Coronary artery (tissue), 2 donors: ENCODE results near the gene OR10A6.

Experiments
- DNase-seq: peaks from one replicate; pipeline ENCODE4 v3.0.0-alpha.2; 2017; ENCODE audit warnings: low spot score
- H3K27ac ChIP-seq, 2 donors: fragments of 200-600 bp; sonication (generic); one replicate each; pipeline ENCODE4 v1.5.1; 2016 to 2019
- H3K4me3 ChIP-seq: fragments of 200-600 bp; sonication (generic); 2 replicates; pipeline ENCODE4 v1.5.1; 2016; ENCODE audit warnings: mild to moderate bottlenecking, moderate library complexity
- CTCF ChIP-seq: fragments of 200-600 bp; sonication (generic); IDR thresholded peaks from one replicate; pipeline ENCODE4 v1.5.1; 2019; ENCODE audit warnings: antibody characterized with exemption

The OR10A6 gene

GRCh38 chr11:7968686-7969085 lies 37.6 kb upstream of the OR10A6 start:
- Histone ChIP-seq H3K27ac (no peak overlapping the region), H3K4me3 (no peak overlapping the region)
- no peak for TF ChIP-seq CTCF
- no peak for DNase-seq

DNA sequence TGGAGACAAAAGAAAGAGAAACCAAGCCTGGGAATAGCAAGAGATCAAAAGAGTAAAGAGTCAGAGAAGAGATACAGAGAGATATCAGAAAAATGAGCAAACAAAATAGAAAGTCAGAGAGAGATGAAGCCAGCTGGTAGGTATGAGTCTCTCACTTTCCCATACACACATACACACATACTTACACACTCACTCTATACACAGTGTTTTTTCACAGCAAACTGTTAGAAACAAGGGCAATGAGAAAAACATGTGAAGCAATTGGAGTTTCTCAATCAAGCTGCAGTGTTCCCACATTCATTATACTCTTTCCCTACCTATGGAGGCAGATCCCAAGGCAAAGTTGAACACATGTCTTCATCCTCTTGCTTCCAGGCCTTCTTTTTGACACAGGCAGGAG lies 36.8 kb upstream of the OR10A6 start:
- no peak for TF ChIP-seq CTCF
- Histone ChIP-seq H3K27ac (no peak overlapping the region), H3K4me3 (no peak overlapping the region)
- no peak for DNase-seq

GRCh38 chr11:7967097-7967496 lies 36.0 kb upstream of the OR10A6 start:
- no peak for TF ChIP-seq CTCF
- Histone ChIP-seq H3K4me3 (no peak overlapping the region), H3K27ac (no peak overlapping the region)
- DNase-seq = no peak

DNA sequence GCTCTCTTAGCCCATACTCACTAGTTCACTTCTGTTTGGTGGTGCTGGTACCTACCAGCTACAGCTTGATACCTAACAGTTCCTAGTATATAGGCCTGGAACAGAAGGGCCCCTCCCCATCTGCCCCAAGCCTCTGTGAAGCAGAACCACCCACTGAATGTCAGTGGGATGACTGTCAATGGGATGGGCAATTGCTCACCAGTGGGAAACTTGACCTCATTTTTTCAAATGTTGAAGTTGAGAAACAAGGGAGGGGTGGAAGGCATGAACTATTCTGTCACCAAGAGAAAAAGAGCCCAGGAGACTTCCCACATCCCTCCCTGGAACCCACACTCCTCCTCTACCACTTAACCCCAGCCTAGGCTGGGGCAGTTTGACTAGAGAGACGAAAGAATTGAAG lies 34.3 kb upstream of the OR10A6 start, which contains the start of gene NLRP10:
TSS of gene NLRP10 (minus strand) at position 62 of the 400 bp plus-strand sequence. CDS start 1,952 bp downstream, outside the sequence.
- TF ChIP-seq CTCF = no peak
- DNase-seq = no peak
- Histone ChIP-seq H3K27ac (no peak within 1 kb of the TSS), H3K4me3 (no peak within 1 kb of the TSS)

- Histone ChIP-seq H3K4me3 (no peak overlapping the region), H3K27ac (no peak overlapping the region)
- no peak for DNase-seq
- no peak for TF ChIP-seq CTCF
These were observed 33.8 kb upstream of the OR10A6 start for GRCh38 chr11:7964873-7965272.

DNA sequence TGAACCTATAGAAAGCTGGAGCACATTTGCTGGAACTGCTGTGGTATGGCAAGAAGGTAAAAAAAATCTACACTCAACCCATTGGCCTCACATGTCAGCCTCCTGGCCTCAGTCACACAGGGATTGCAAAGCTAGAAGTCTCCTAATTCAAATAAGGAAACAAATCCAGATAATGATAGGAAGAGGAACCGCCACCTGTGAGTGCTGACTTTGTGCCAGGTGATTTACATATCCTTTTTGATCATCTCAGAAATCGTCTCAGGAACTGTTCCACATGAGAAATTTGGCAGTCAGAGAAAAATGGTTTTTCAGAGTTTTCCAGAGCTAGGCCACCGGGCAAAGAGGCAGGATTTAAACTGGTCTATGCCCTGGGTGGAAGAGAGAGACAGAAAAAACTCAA lies 33.2 kb upstream of the OR10A6 start:
- TF ChIP-seq CTCF = no peak
- Histone ChIP-seq H3K27ac (no peak overlapping the region), H3K4me3 (no peak overlapping the region)
- DNase-seq = no peak

DNA sequence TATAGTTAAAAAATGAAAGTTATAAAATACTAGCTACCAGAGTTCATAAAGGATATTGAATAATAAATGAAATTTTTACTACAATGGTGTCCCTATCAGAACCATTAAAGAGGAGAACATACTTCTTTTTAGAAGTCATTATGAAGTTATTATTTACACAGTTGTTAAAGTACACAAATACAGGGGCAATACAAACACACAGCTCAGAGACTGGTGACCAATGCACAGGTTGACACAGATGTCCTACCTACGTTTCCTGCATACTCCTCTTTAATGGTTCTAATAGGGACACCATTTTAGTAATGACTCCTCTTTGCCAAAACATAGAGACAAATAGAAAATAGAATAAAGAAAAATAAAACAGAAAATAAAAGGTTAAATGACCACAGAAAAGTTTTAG lies 24.1 kb upstream of the OR10A6 start:
- no peak overlapping the region for H3K27ac ChIP-seq
- no peak for DNase-seq
- H3K4me3 ChIP-seq = no peak overlapping the region
- TF ChIP-seq CTCF = no peak
